HG03469 (cell line): ENCODE data around the gene TMEM45A.
"Not testable (repeated sequence)": the region's sequence is repeated elsewhere in the genome, so short reads cannot be mapped to it uniquely, and the experiment has no call there.

Source experiments
- ATAC-seq: cut with Tn5 transposase; IDR thresholded peaks from one replicate; pipeline ENCODE4 v1.9.1; 2021; ENCODE audit warnings: mild to moderate bottlenecking, moderate library complexity, moderate number of reproducible peaks; ENCODE audit not compliant: unreplicated experiment

The TMEM45A gene

GRCh38 chr3:100531093-100531492, 38.7 kb downstream of the TMEM45A start:
- no peak for ATAC-seq

- no peak for ATAC-seq
Measured at GRCh38 chr3:100532411-100532810, 40.0 kb downstream of the TMEM45A start.

GRCh38 chr3:100533176-100533575, 40.8 kb downstream of the TMEM45A start:
- no peak for ATAC-seq

- no peak for ATAC-seq
Measured at GRCh38 chr3:100535610-100535943, 43.2 kb downstream of the TMEM45A start.

GRCh38 chr3:100536093-100536492, 43.7 kb downstream of the TMEM45A start:
- ATAC-seq = no peak

- no peak for ATAC-seq
Measured at GRCh38 chr3:100537646-100538338, 45.4 kb downstream of the TMEM45A start.

GRCh38 chr3:100538339-100538706, 45.9 kb downstream of the TMEM45A start:
- no peak for ATAC-seq

- ATAC-seq = no peak
Measured at GRCh38 chr3:100540791-100541334, 48.4 kb downstream of the TMEM45A start.

GRCh38 chr3:100541428-100541827, 49.0 kb downstream of the TMEM45A start:
- not testable (repeated sequence) for ATAC-seq

- no peak for ATAC-seq
Measured at GRCh38 chr3:100545371-100545770, 53.0 kb downstream of the TMEM45A start.

- no peak for ATAC-seq
Measured at GRCh38 chr3:100546020-100546744, 53.8 kb downstream of the TMEM45A start.

GRCh38 chr3:100548053-100548452, 55.6 kb downstream of the TMEM45A start:
- no peak for ATAC-seq

GRCh38 chr3:100553618-100554372, 61.4 kb downstream of the TMEM45A start:
- ATAC-seq = no peak

- no peak for ATAC-seq
Measured at GRCh38 chr3:100554373-100554676, 61.9 kb downstream of the TMEM45A start.

GRCh38 chr3:100556673-100557310, 64.4 kb downstream of the TMEM45A start:
- ATAC-seq = no peak

GRCh38 chr3:100558233-100558632, 65.8 kb downstream of the TMEM45A start:
- ATAC-seq = no peak

- ATAC-seq = no peak
Measured at GRCh38 chr3:100560426-100560825, 68.0 kb downstream of the TMEM45A start.

GRCh38 chr3:100561459-100562158, 69.2 kb downstream of the TMEM45A start:
- no peak for ATAC-seq

- ATAC-seq = no peak
Measured at GRCh38 chr3:100562224-100562857, 69.9 kb downstream of the TMEM45A start.

- ATAC-seq = no peak
Measured at GRCh38 chr3:100563228-100563627, 70.8 kb downstream of the TMEM45A start.
